Measurements from ENCODE around the gene MFAP4. TPM values are rescaled to one million over a fixed set of nuclear protein-coding genes. Genes with fewer than 3 reads are reported as not detected.

MFAP4 gene
- total RNA-seq, 3 donors from 2014 or later: 45.5 to 186 (median 116) TPM

- Histone ChIP-seq H3K4me3 (no peak overlapping the region), H3K9me3 (no peaks in the 10 kb centered on the region), H3K27ac (peak overlapping the region; percentile 81 to 85), H3K27me3 (no peaks in the 10 kb centered on the region), H3K36me3 (no peaks in the 10 kb centered on the region), H3K4me1 (no peaks in the 10 kb centered on the region)
- DNase-seq (ENCODE audit: low spot score in 2 of 2): no peak
- TF ChIP-seq CTCF (IDR thresholded peaks at IDR 0.05) (no peak), POLR2AphosphoS5 (IDR thresholded peaks at IDR 0.05) (peak; percentile 10 to 64 (median 51)), POLR2A (IDR thresholded peaks at IDR 0.05) (no peak)
- intact Hi-C loops (cut with DNase I; ENCODE audit: low total_unique reads): no loop called here
Observed at GRCh38 chr17:19398301-19399181, 11.6 kb upstream of the MFAP4 start.

GRCh38 chr17:19397556-19398041 lies 10.6 kb upstream of the MFAP4 start:
- intact Hi-C loops (cut with DNase I; ENCODE audit: low total_unique reads): no loop called here
- H3K4me1 ChIP-seq: no peaks in the 10 kb centered on the region
- TF ChIP-seq POLR2A (IDR thresholded peaks at IDR 0.05) (no peak), CTCF (IDR thresholded peaks at IDR 0.05) (no peak), POLR2AphosphoS5 (IDR thresholded peaks at IDR 0.05) (no peak)
- no peaks in the 10 kb centered on the region for H3K36me3 ChIP-seq
- peak overlapping the region; percentile 81 to 85 for H3K27ac ChIP-seq
- DNase-seq (ENCODE audit: low spot score in 2 of 2): peak in 1 of 2 donors; percentile 70
- no peaks in the 10 kb centered on the region for H3K9me3 ChIP-seq
- H3K4me3 ChIP-seq: no peak overlapping the region
- H3K27me3 ChIP-seq: no peaks in the 10 kb centered on the region

GRCh38 chr17:19392303-19392702 lies 5.3 kb upstream of the MFAP4 start:
- Histone ChIP-seq H3K27ac (peak overlapping the region in 1 of 2 donors; percentile 16), H3K9me3 (no peaks in the 10 kb centered on the region), H3K36me3 (no peaks in the 10 kb centered on the region), H3K4me1 (peaks cover 8 to 16% of the 10 kb centered on the region in 2 donors), H3K4me3 (no peak overlapping the region), H3K27me3 (no peaks in the 10 kb centered on the region)
- intact Hi-C loops (cut with DNase I; ENCODE audit: low total_unique reads): no loop called here
- DNase-seq (ENCODE audit: low spot score in 2 of 2): peak in 1 of 2 donors; percentile 19
- TF ChIP-seq CTCF (IDR thresholded peaks at IDR 0.05): no peak
- no peak for TF ChIP-seq POLR2AphosphoS5 (IDR thresholded peaks at IDR 0.05)
- no peak for TF ChIP-seq POLR2A (IDR thresholded peaks at IDR 0.05)

GRCh38 chr17:19391432-19391831 lies 4.4 kb upstream of the MFAP4 start:
- no peaks in the 10 kb centered on the region for H3K9me3 ChIP-seq
- TF ChIP-seq POLR2A (IDR thresholded peaks at IDR 0.05) (no peak), CTCF (IDR thresholded peaks at IDR 0.05) (no peak), POLR2AphosphoS5 (IDR thresholded peaks at IDR 0.05) (no peak)
- H3K27ac ChIP-seq: peak overlapping the region in 1 of 2 donors; percentile 62
- no peaks in the 10 kb centered on the region for H3K27me3 ChIP-seq
- DNase-seq (ENCODE audit: low spot score in 2 of 2): peak in 1 of 2 donors; percentile 27
- peaks cover 9 to 19% of the 10 kb centered on the region in 2 donors for H3K4me1 ChIP-seq
- no peaks in the 10 kb centered on the region for H3K36me3 ChIP-seq
- H3K4me3 ChIP-seq: no peak overlapping the region
- intact Hi-C loops (cut with DNase I; ENCODE audit: low total_unique reads): no loop called here

GRCh38 chr17:19390951-19391350 lies 4.0 kb upstream of the MFAP4 start:
- DNase-seq (ENCODE audit: low spot score in 2 of 2): no peak
- intact Hi-C loops (cut with DNase I; ENCODE audit: low total_unique reads): no loop called here
- H3K27me3 ChIP-seq: no peaks in the 10 kb centered on the region
- peak overlapping the region; percentile 29 to 62 for H3K27ac ChIP-seq
- no peaks in the 10 kb centered on the region for H3K36me3 ChIP-seq
- H3K4me1 ChIP-seq: peaks cover 12 to 20% of the 10 kb centered on the region in 2 donors
- no peak overlapping the region for H3K4me3 ChIP-seq
- no peak for TF ChIP-seq CTCF (IDR thresholded peaks at IDR 0.05)
- no peak for TF ChIP-seq POLR2AphosphoS5 (IDR thresholded peaks at IDR 0.05)
- no peak for TF ChIP-seq POLR2A (IDR thresholded peaks at IDR 0.05)
- no peaks in the 10 kb centered on the region for H3K9me3 ChIP-seq
